Calu3 (cell line): Measurements from ENCODE around the gene SGCD. TPM values are rescaled to one million over a fixed set of nuclear protein-coding genes. Genes with fewer than 3 reads are reported as not detected.

ENCODE experiments used
- BruUV-seq: library from RNA; stranded (reverse); fragments of 400-500 nt; replicated peaks from 2 replicates; lab custom pipeline; 2021; lab: Mats Ljungman, UMichigan
- CTCF ChIA-PET: fragments of 300-600 bp; sonication (Branson Sonifier 250); formaldehyde crosslinking; loops from one replicate; lab custom pipeline; 2022; ENCODE audit warnings: antibody characterized with exemption; lab: Charles Lee
- DNase-seq: peaks from one replicate; pipeline ENCODE4 v3.0.0; 2022
- H3K27ac Mint-ChIP-seq: one replicate; pipeline ENCODE4 v1.8.0; 2022; ENCODE audit warnings: mixed read lengths; ENCODE audit not compliant: unreplicated experiment
- H3K27me3 Mint-ChIP-seq: one replicate; pipeline ENCODE4 v1.8.0; 2022; ENCODE audit warnings: mixed read lengths; ENCODE audit not compliant: unreplicated experiment
- H3K36me3 Mint-ChIP-seq: one replicate; pipeline ENCODE4 v1.8.0; 2022; ENCODE audit warnings: mild to moderate bottlenecking, moderate library complexity, mixed read lengths; ENCODE audit not compliant: insufficient read depth, unreplicated experiment
- H3K4me1 Mint-ChIP-seq: one replicate; pipeline ENCODE4 v1.8.0; 2022; ENCODE audit warnings: mild to moderate bottlenecking, low read depth, mixed read lengths; ENCODE audit not compliant: unreplicated experiment
- H3K4me3 Mint-ChIP-seq: one replicate; pipeline ENCODE4 v1.8.0; 2022; ENCODE audit warnings: mild to moderate bottlenecking, low read depth, moderate library complexity, mixed read lengths; ENCODE audit not compliant: unreplicated experiment
- H3K9me3 Mint-ChIP-seq: one replicate; pipeline ENCODE4 v1.8.0; 2022; ENCODE audit warnings: low read depth, mixed read lengths; ENCODE audit not compliant: unreplicated experiment
- intact Hi-C: fragments of 100-400 bp; cut with micrococcal nuclease; formaldehyde crosslinking; loops from one replicate; pipeline ENCODE4 v1.10.0; 2022; ENCODE audit not compliant: unreplicated experiment
- total RNA-seq: library from RNA; stranded (reverse); gene quantifications from 2 replicates; pipeline ENCODE4 v1.2.3, GENCODE V29; 2022
- TF ChIP-seq, protein P1 (sequence below): fragments of 200-600 bp; IDR thresholded peaks from one replicate; pipeline ENCODE4 v1.8.0; 2022; ENCODE audit warnings: antibody characterized with exemption; ENCODE audit not compliant: unreplicated experiment

The SGCD gene
- total RNA-seq, 1 experiment from 2014 or later: not detected

DNA sequence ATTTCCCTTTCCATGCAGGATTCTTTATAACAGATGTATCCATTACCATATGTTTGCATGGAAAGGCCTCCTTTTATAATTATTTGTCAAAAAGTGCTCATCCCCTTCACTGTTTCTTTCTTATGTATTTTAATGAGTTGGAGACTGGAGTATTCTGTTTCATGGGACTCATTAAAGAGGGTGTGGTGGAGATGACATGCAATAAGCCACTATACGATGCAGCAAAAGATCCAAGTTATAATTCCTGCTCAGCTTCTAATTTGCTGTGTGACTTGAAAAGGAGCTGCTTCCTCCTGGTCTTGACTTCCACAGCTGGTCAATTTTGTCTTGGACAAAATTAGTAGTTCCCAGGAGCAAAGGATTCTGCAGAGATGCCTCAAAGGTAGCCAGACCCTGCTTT is 13.9 kb downstream of the SGCD start:
- DNase-seq: no peak
- BruUV-seq: no TSS peak
- Mint-ChIP-seq H3K4me3 (no peak overlapping the region), H3K36me3 (no peaks in the 10 kb centered on the region), H3K4me1 (no peaks in the 10 kb centered on the region), H3K27me3 (no peaks in the 10 kb centered on the region), H3K27ac (no peak overlapping the region), H3K9me3 (peaks cover 8% of the 10 kb centered on the region)
- intact Hi-C loops: no loop called here
- TF ChIP-seq, protein P1, sequence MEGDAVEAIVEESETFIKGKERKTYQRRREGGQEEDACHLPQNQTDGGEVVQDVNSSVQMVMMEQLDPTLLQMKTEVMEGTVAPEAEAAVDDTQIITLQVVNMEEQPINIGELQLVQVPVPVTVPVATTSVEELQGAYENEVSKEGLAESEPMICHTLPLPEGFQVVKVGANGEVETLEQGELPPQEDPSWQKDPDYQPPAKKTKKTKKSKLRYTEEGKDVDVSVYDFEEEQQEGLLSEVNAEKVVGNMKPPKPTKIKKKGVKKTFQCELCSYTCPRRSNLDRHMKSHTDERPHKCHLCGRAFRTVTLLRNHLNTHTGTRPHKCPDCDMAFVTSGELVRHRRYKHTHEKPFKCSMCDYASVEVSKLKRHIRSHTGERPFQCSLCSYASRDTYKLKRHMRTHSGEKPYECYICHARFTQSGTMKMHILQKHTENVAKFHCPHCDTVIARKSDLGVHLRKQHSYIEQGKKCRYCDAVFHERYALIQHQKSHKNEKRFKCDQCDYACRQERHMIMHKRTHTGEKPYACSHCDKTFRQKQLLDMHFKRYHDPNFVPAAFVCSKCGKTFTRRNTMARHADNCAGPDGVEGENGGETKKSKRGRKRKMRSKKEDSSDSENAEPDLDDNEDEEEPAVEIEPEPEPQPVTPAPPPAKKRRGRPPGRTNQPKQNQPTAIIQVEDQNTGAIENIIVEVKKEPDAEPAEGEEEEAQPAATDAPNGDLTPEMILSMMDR: no peak
- CTCF ChIA-PET: no interaction called here

DNA sequence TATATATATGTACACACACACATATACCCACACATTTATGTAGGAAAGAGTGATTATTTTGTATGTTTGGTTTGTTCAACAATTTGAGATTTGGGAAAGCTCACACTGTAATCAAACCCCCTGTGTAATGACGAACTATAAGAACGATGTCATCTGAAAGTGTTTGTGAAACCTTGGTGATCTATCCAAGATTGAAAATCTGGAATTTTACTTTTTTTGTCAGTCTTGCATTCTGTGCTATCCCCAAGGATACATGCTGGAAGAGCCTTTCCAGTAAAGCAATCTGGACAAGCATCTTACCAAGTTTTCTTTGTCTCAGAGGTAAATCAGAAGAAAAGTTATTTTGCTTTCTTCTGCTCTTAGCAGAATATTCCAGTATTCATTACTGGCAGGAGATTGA is 23.3 kb downstream of the SGCD start:
- TF ChIP-seq, protein P1: no peak
- no peak overlapping the region for H3K4me3 Mint-ChIP-seq
- H3K36me3 Mint-ChIP-seq: no peaks in the 10 kb centered on the region
- H3K27ac Mint-ChIP-seq: no peak overlapping the region
- H3K9me3 Mint-ChIP-seq: peaks cover 9% of the 10 kb centered on the region
- no peak for DNase-seq
- no TSS peak for BruUV-seq
- CTCF ChIA-PET: no interaction called here
- no peaks in the 10 kb centered on the region for H3K4me1 Mint-ChIP-seq
- intact Hi-C loops: no loop called here
- H3K27me3 Mint-ChIP-seq: no peaks in the 10 kb centered on the region

DNA sequence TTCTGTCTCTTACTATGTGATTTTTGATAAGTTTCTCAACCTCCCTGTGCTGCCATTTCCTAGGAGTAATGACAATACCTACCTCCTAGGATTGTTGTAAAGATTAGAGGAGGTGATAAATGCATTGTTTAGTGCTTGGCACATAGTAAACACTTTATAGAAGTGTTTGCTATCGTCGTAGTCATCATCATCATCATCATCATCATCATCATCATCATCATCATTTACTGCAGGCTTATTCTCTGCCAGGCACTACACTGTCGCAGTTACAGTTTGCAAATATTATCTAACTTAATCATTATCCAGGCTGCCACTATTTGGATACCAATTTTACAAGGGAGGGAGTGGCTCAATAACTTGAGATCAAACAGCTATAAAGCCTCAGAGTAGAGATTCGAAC is 24.5 kb downstream of the SGCD start:
- intact Hi-C loops: no loop called here
- TF ChIP-seq, protein P1: no peak
- Mint-ChIP-seq H3K9me3 (peaks cover 9% of the 10 kb centered on the region), H3K4me1 (no peaks in the 10 kb centered on the region), H3K27ac (no peak overlapping the region), H3K27me3 (no peaks in the 10 kb centered on the region), H3K4me3 (no peak overlapping the region), H3K36me3 (no peaks in the 10 kb centered on the region)
- CTCF ChIA-PET: no interaction called here
- BruUV-seq: no TSS peak
- DNase-seq: no peak

DNA sequence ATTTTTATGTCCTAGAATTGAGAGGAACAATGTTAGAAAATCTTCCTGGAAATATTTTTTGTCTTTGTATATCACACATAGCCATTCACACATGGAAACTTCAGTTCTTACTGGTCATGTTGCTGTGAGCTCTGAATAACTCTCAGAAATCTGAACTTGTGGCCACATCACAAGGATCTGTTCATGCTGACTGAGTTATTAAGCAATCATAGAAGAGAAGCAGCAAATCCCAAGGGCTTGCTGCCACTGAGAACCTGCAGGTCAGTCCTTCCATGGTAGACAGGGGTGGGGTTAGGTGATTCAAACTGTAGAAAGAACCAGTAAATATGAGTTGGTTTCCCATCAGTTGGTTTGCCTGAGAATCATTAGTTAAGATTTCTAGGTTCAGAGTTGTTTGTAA is 27.6 kb downstream of the SGCD start:
- Mint-ChIP-seq H3K9me3 (no peaks in the 10 kb centered on the region), H3K4me1 (no peaks in the 10 kb centered on the region), H3K4me3 (no peak overlapping the region), H3K36me3 (no peaks in the 10 kb centered on the region), H3K27ac (no peak overlapping the region), H3K27me3 (no peaks in the 10 kb centered on the region)
- TF ChIP-seq, protein P1: no peak
- intact Hi-C loops: no loop called here
- CTCF ChIA-PET: no interaction called here
- no peak for DNase-seq
- no TSS peak for BruUV-seq

DNA sequence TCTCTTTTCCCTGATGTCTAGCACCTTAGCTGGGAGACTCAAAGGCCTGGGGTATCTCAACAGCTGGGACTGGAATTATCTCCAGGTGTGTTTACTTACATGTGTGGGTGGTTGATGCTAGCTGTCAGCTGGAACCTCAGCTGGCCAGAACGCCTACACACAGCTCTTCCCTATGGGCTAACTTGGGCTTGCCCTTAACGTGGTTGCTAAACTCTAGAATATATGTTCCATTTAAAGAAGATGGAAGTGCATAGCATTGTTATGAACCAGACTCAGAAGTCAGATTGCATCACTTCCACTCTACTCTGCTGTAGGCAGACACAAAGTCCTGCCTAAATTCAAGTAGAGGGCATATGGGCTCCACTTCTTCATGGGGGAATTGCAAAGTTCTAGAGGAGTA is 29.3 kb downstream of the SGCD start:
- no peaks in the 10 kb centered on the region for H3K9me3 Mint-ChIP-seq
- H3K27me3 Mint-ChIP-seq: no peaks in the 10 kb centered on the region
- H3K36me3 Mint-ChIP-seq: no peaks in the 10 kb centered on the region
- CTCF ChIA-PET: no interaction called here
- TF ChIP-seq, protein P1: no peak
- no peaks in the 10 kb centered on the region for H3K4me1 Mint-ChIP-seq
- no peak for DNase-seq
- H3K27ac Mint-ChIP-seq: no peak overlapping the region
- intact Hi-C loops: no loop called here
- no TSS peak for BruUV-seq
- no peak overlapping the region for H3K4me3 Mint-ChIP-seq
